ENCODE results near the gene REPIN1. TPM values are rescaled to one million over a fixed set of nuclear protein-coding genes. Genes with fewer than 3 reads are reported as not detected.

Gene REPIN1
- total RNA-seq, 4 donors from 2014 or later, result 9.7 to 80.8 (median 37.9) TPM

- intact Hi-C loops (cut with DNase I; ENCODE audit: low total_unique reads), result no loop called here
- TF ChIP-seq POLR2A (IDR thresholded peaks at IDR 0.05) (no peak), CTCF (IDR thresholded peaks at IDR 0.05) (no peak)
- DNase-seq, result no peak
- Histone ChIP-seq H3K4me1 (peaks cover 8 to 9% of the 10 kb centered on the region in 2 donors), H3K27me3 (no peaks in the 10 kb centered on the region), H3K9me3 (no peaks in the 10 kb centered on the region), H3K4me3 (peak overlapping the region; percentile 63 to 80), H3K36me3 (no peaks in the 10 kb centered on the region), H3K27ac (peak overlapping the region; percentile 98 to 99)
Observed at GRCh38 chr7:150406312-150406566, 37.6 kb downstream of the REPIN1 start.

GRCh38 chr7:150406567-150407421 is 38.2 kb downstream of the REPIN1 start:
- intact Hi-C loops (cut with DNase I; ENCODE audit: low total_unique reads), result no loop called here
- no peaks in the 10 kb centered on the region for H3K36me3 ChIP-seq
- H3K4me1 ChIP-seq, result peaks cover 8 to 9% of the 10 kb centered on the region in 2 donors
- H3K27ac ChIP-seq, result peak overlapping the region; percentile 98 to 99
- TF ChIP-seq CTCF (IDR thresholded peaks at IDR 0.05) (no peak), POLR2A (IDR thresholded peaks at IDR 0.05) (no peak)
- no peaks in the 10 kb centered on the region for H3K27me3 ChIP-seq
- DNase-seq, result no peak
- no peaks in the 10 kb centered on the region for H3K9me3 ChIP-seq
- H3K4me3 ChIP-seq, result peak overlapping the region in 1 of 2 donors; percentile 80

- intact Hi-C loops (cut with DNase I; ENCODE audit: low total_unique reads), result no loop called here
- Histone ChIP-seq H3K27me3 (no peaks in the 10 kb centered on the region), H3K36me3 (no peaks in the 10 kb centered on the region), H3K4me1 (peaks cover 8 to 9% of the 10 kb centered on the region in 2 donors), H3K9me3 (no peaks in the 10 kb centered on the region), H3K27ac (peak overlapping the region in 1 of 2 donors; percentile 98), H3K4me3 (no peak overlapping the region)
- TF ChIP-seq POLR2A (IDR thresholded peaks at IDR 0.05) (no peak), CTCF (IDR thresholded peaks at IDR 0.05) (no peak)
- no peak for DNase-seq
Observed at GRCh38 chr7:150407588-150408392, 39.2 kb downstream of the REPIN1 start.

GRCh38 chr7:150408393-150409299 is 40.0 kb downstream of the REPIN1 start:
- H3K27ac ChIP-seq, result no peak overlapping the region
- no peaks in the 10 kb centered on the region for H3K36me3 ChIP-seq

More at GRCh38 chr7:150408393-150409299, 40.0 kb downstream of the REPIN1 start:
- Histone ChIP-seq H3K9me3 (no peaks in the 10 kb centered on the region), H3K4me3 (no peak overlapping the region), H3K27me3 (no peaks in the 10 kb centered on the region), H3K4me1 (peaks cover 7 to 9% of the 10 kb centered on the region in 2 donors)
- TF ChIP-seq POLR2A (IDR thresholded peaks at IDR 0.05) (no peak), CTCF (IDR thresholded peaks at IDR 0.05) (no peak)
- intact Hi-C loops (cut with DNase I; ENCODE audit: low total_unique reads), result no loop called here
- no peak for DNase-seq
